Effector memory CD4-positive, alpha-beta T cell (primary cell): ENCODE results near the gene GM2A.

Source experiments
- DNase-seq, 3 donors: peaks; one replicate each; pipeline ENCODE4 v3.0.0-alpha.2; 2020
- H3K27ac ChIP-seq: 2 replicates; pipeline ENCODE4 v1.7.0; 2013; ENCODE audit warnings: mild to moderate bottlenecking, low read length, moderate library complexity; ENCODE audit not compliant: insufficient read depth, poor library complexity, severe bottlenecking
- H3K27me3 ChIP-seq: replicated peaks from 2 replicates; pipeline ENCODE4 v1.7.0; 2013; ENCODE audit warnings: mild to moderate bottlenecking, low read length; ENCODE audit not compliant: insufficient read depth, control insufficient read depth, poor library complexity, severe bottlenecking
- H3K36me3 ChIP-seq: 2 replicates; pipeline ENCODE4 v1.7.0; 2013; ENCODE audit warnings: mild to moderate bottlenecking, low read length, moderate library complexity; ENCODE audit not compliant: control insufficient read depth, insufficient read depth
- H3K4me1 ChIP-seq: 2 replicates; pipeline ENCODE4 v1.7.0; 2013; ENCODE audit warnings: low read length, mild to moderate bottlenecking; ENCODE audit not compliant: control insufficient read depth, insufficient read depth, poor library complexity, severe bottlenecking
- H3K4me3 ChIP-seq: 2 replicates; pipeline ENCODE4 v1.7.0; 2013; ENCODE audit warnings: low read length, low read depth, mild to moderate bottlenecking; ENCODE audit not compliant: insufficient read depth, poor library complexity, severe bottlenecking
- H3K9me3 ChIP-seq: 2 replicates; pipeline ENCODE4 v1.7.0; 2013; ENCODE audit warnings: mild to moderate bottlenecking, low read length, moderate library complexity; ENCODE audit not compliant: control insufficient read depth

The GM2A gene

DNA sequence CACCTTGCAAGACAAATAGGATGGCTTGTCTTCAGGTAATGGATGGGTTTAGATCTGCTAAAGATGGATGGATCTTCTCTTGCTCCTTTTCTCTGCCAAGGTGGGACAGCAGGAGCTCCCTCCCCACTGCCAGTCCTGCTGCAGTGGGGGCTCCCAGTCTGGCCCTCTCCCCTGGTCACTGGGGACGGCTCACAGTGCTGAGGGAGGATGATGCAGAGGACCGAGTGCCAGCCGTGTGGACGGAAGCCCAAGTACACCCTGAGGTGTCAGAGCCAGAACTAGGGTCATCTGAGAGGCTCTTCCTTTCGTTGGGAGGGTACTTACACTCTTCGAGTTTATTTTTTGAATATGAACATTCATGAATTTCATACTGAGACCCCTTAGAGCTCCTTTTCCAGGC lies 34.8 kb upstream of the GM2A start:
- no peak overlapping the region for H3K4me3 ChIP-seq
- no peaks in the 10 kb centered on the region for H3K9me3 ChIP-seq
- H3K4me1 ChIP-seq = peaks cover 80% of the 10 kb centered on the region
- no peak for DNase-seq
- H3K27ac ChIP-seq = peak overlapping the region; percentile 97
- peaks cover 6% of the 10 kb centered on the region for H3K36me3 ChIP-seq
- no peaks in the 10 kb centered on the region for H3K27me3 ChIP-seq

DNA sequence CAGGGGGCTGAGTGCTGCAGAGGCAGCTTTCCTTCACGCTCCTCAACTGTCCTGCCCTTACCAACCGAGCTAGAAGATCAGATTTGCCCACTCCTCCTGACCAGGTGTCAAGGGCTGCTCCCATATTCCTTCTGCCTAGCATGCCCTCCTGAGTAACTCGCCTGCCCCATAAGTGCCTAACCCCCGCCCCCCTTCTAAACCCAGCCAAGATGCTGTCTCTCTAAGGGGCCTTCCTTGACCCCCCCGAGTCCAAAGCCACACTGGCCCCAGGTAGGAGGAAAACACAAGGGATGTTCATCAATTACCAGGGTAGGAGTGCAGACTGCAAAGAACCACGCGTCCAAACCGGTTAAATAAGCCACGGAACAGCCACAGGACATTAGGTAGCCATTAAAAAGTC lies 33.8 kb upstream of the GM2A start:
- Histone ChIP-seq H3K36me3 (peaks cover 6% of the 10 kb centered on the region), H3K4me1 (peaks cover 70% of the 10 kb centered on the region), H3K9me3 (no peaks in the 10 kb centered on the region), H3K4me3 (no peak overlapping the region), H3K27me3 (no peaks in the 10 kb centered on the region), H3K27ac (peak overlapping the region; percentile 97)
- DNase-seq = no peak

DNA sequence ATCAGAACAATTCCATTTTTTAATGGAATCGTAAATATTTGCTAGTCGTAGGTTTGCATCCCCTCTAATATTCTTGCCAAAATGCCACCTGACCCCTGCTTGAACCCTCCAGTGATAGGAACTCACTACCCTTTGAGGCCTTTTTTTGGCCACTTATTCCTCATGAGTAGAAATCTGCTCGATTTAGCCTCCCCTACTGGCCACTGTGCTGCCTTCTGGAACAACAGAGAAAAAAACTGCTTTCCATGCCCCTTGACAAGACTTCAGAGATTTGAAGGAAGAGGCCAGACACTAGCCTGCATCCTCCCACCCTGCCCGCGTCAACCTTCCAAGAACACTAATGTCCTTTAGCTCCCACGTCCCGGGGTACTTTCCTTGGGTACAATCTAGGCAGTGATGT lies 33.2 kb upstream of the GM2A start:
- Histone ChIP-seq H3K4me3 (no peak overlapping the region), H3K27me3 (no peaks in the 10 kb centered on the region), H3K9me3 (no peaks in the 10 kb centered on the region), H3K36me3 (peaks cover 6% of the 10 kb centered on the region), H3K27ac (peak overlapping the region; percentile 97), H3K4me1 (peaks cover 63% of the 10 kb centered on the region)
- DNase-seq = no peak

DNA sequence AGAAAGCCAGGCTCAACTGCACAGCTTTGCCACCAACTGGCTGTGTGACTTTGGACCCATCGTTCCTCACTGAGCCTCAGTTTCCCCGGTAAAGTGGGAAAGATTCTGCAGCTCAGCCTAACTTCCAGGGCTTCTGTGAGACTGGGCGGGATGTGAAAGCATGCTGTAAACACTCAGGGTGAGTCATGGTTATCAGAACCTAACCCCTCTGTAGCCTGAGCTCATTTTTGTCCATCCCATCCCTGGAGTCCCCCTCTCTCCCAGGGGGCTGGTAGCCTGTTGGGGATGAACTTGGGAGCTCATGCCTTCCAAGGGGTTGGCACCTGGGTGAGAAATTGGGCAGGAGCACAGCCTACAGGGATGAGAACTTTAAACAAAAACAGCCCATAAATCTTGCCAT lies 31.4 kb upstream of the GM2A start:
- peak overlapping the region; percentile 97 for H3K27ac ChIP-seq
- DNase-seq = no peak
- no peaks in the 10 kb centered on the region for H3K27me3 ChIP-seq
- peaks cover 6% of the 10 kb centered on the region for H3K36me3 ChIP-seq
- no peaks in the 10 kb centered on the region for H3K9me3 ChIP-seq
- peaks cover 51% of the 10 kb centered on the region for H3K4me1 ChIP-seq
- H3K4me3 ChIP-seq = peak overlapping the region; percentile 88

DNA sequence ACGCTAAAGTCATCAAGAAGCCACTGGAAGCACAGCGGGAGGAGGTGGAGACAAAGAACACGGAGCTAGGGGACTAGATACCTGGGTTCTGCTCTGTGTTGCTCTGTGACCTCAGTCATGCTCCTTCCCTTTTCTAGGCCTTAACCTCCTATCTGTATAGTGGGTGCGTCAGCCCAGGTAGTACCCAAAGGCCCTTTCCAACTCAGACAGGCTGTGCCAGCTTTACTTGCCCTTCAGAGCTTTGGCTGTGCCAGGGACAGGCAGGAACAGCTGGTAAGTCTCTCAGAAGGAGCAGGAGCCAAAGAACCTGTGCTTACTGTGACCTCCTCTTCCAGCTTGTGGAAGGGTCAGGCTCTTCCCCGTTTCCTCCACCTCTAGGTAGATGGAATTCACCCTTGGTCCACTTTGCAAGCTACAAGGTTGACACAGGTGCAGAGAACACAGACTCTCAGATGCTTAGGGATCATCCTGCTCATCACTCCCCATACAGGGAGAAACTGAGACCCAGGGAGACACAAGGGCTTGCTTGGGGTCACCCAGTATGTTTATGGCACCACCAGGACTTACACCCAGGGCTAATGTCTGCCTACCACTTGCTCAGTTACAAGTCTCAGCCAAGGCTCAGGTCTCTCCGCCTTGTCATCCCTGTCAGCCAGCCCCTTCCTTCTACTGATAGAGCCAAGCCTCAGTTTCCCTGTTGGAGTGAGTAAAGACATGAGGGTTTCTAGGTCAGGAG lies 30.8 kb upstream of the GM2A start:
- H3K9me3 ChIP-seq = no peaks in the 10 kb centered on the region
- H3K27ac ChIP-seq = peak overlapping the region; percentile 97
- H3K36me3 ChIP-seq = peaks cover 6% of the 10 kb centered on the region
- H3K4me1 ChIP-seq = peaks cover 51% of the 10 kb centered on the region
- H3K4me3 ChIP-seq = peak overlapping the region; percentile 88
- H3K27me3 ChIP-seq = no peaks in the 10 kb centered on the region
- DNase-seq = no peak

DNA sequence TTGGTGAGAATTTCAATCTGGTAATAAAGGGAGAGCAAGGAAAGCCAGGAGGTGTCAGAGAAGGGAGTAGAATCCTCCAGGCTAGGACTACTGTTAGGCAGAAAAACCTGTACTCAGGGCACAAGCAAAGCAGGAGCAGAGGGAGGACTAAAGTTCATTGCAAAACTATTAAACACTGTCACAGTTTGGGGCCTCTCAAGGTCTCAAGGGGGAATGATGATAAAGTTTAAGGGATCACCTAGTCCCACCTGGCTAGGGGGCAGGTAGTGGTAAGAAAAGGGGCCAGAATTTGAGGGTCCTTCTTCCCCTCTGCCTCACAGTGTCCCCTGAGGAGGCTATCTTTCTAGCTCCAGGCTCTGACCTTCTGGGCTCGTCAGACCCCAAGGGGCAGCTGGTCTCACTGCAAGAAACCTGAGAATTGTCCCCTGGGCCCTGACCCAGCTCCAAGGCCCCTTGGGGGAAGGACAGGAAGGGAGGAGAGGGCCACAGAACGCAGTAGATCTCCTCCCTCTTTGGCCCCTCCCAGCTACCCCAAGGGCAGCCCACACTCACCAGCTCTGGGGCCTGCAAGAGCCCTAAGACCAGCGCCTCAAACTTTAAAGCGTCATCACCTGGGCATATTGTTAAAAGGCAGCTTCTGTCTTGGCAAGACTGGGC lies 30.1 kb upstream of the GM2A start:
- Histone ChIP-seq H3K9me3 (no peaks in the 10 kb centered on the region), H3K27me3 (no peaks in the 10 kb centered on the region), H3K36me3 (no peaks in the 10 kb centered on the region), H3K27ac (peak overlapping the region; percentile 97), H3K4me1 (peaks cover 48% of the 10 kb centered on the region), H3K4me3 (peak overlapping the region; percentile 88)
- DNase-seq = peak; percentile 14 to 45 (median 27)

DNA sequence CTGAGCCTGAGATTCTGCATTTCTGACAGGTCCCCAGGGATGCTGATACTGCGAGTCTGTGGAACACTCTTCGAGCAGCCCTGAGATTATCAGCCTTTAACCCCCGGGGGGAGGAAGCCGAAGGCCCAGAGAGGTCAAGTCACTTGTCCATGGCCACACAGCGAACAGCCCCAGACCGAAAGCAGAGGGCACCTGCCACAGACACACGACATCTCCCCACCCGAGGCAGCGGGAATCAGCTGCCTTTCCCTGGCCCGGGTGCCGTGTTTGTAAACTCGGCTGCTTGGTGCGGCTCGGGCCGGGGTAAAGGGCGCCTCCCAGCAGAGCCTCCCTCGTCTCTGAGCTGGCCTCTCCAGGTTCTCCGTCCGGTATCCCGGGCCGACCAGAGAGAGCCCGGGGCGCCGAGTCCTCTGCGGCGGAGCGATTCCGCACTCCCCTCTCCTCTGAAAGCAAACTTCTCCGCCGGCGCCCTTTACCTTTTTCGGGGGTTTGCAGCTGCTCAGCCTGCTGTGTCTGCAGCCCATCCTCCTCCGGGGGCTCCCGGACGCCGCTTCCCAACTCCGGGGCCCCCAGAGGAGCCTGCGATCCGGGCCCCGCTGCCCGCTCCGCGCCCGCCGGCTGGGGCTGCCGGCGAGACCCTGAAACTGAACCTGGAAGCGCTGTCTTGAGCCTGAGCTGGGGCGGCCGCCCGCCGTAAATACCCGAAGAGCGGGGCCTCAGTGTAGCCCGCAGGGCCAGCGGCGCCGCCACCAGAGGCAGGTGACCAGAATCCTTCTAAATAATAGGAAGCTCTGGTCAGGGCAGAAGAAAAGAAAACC lies 29.3 kb upstream of the GM2A start, which contains the start of gene CCDC69:
Gene CCDC69, minus strand, starts transcription at position 646 of the 818 bp plus-strand sequence. Its CDS starts 122 bp downstream, at position 524.
- peak within 1 kb of the TSS; percentile 88 for H3K4me3 ChIP-seq
- peak within 1 kb of the TSS; percentile 97 for H3K27ac ChIP-seq
- peak in 1 of 3 donors; percentile 16 for DNase-seq
- peaks cover 40% of the 10 kb centered on the region for H3K4me1 ChIP-seq
- H3K27me3 ChIP-seq = no peaks in the 10 kb centered on the region
- no peaks in the 10 kb centered on the region for H3K36me3 ChIP-seq
- H3K9me3 ChIP-seq = no peaks in the 10 kb centered on the region

DNA sequence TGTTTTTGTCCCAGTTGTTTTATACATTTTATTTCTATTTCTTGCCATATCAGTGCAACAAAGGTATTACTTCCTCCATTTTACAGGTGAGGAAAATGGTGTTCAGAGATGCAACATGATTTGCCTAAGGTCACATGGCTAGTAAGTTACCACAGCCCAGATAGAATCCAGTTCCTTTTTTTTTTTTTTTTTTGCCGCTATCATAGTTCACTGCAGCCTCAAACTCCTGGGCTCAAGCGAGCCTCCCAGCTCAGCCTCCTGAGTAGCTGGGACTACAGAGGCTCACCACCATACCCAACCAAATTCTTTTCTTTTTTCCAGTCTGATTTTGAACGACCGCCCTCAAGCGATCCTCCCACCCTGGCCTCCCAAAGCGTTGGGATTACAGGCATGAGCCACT lies 28.6 kb upstream of the GM2A start:
- Histone ChIP-seq H3K4me1 (peaks cover 33% of the 10 kb centered on the region), H3K9me3 (no peaks in the 10 kb centered on the region), H3K27ac (peak overlapping the region; percentile 97), H3K4me3 (peak overlapping the region; percentile 88), H3K36me3 (no peaks in the 10 kb centered on the region), H3K27me3 (no peaks in the 10 kb centered on the region)
- no peak for DNase-seq

DNA sequence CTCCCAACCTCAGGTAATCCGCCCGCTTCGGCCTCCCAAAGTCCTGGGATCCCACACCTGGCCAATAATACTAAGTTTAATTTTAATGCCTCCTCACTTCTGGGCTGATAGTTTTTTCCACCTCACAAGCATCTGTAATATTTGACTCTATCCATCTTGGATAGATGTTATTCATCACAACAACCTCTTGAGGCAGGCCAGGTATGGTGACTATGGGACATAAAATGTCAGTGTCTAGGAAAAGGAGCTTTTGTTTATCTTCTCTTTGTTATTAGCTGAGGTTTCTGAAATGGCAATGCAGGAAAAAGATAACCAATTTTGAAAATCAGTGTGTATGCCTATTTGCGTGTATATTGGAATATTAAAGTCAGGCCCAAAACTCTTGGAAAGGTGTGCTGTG lies 27.9 kb upstream of the GM2A start:
- Histone ChIP-seq H3K27ac (peak overlapping the region; percentile 97), H3K36me3 (no peaks in the 10 kb centered on the region), H3K27me3 (no peaks in the 10 kb centered on the region), H3K4me3 (no peak overlapping the region), H3K4me1 (peaks cover 27% of the 10 kb centered on the region), H3K9me3 (no peaks in the 10 kb centered on the region)
- DNase-seq = no peak
